DND-41 (cell line): Measurements from ENCODE around the gene RNF111.

ENCODE experiments used
- ATAC-seq: fragments of 200-7000 bp; cut with Tn5 transposase; 3 replicates; pipeline ENCODE4 v1.9.1; 2021; ENCODE audit warnings: low read depth; ENCODE audit not compliant: insufficient read depth
- DNase-seq: peaks from one replicate; pipeline ENCODE4 v3.0.0-alpha.2; 2020
- H2AFZ ChIP-seq: 2 replicates; pipeline ENCODE4 v1.6.0; 2012; ENCODE audit warnings: low read depth, low read length
- H3K27ac ChIP-seq: 2 replicates; pipeline ENCODE4 v1.5.1; 2012; ENCODE audit warnings: low read length, inconsistent platforms
- H3K27me3 ChIP-seq: fragments of 200-600 bp; sonication (generic); 2 replicates; pipeline ENCODE4 v1.6.0; 2012; ENCODE audit warnings: low read length, mild to moderate bottlenecking, inconsistent platforms; ENCODE audit not compliant: insufficient read depth, poor library complexity
- H3K36me3 ChIP-seq: 2 replicates; pipeline ENCODE4 v1.5.1; 2012; ENCODE audit warnings: low read length, inconsistent platforms; ENCODE audit not compliant: insufficient read depth
- H3K4me1 ChIP-seq: 2 replicates; pipeline ENCODE4 v1.5.1; 2012; ENCODE audit warnings: mild to moderate bottlenecking, low read length; ENCODE audit not compliant: insufficient read depth
- H3K4me2 ChIP-seq: 2 replicates; pipeline ENCODE4 v1.6.0; 2012; ENCODE audit warnings: mild to moderate bottlenecking, moderate library complexity, low read length, inconsistent platforms; ENCODE audit not compliant: insufficient read depth
- H3K4me3 ChIP-seq, 2 experiments: fragments of 200-600 bp in 1 of 2; shearing (Covaris generic) in 1 of 2; 2 replicates each; pipeline ENCODE4 v1.5.1; 2012 to 2016; ENCODE audit warnings: inconsistent platforms in 2 of 2, low read length in 2 of 2, mild to moderate bottlenecking in 2 of 2, low read depth in 1 of 2, moderate library complexity in 1 of 2
- H3K79me2 ChIP-seq: 2 replicates; pipeline ENCODE4 v1.6.0; 2012; ENCODE audit warnings: low read length, inconsistent platforms; ENCODE audit not compliant: insufficient read depth
- H3K9ac ChIP-seq: 2 replicates; pipeline ENCODE4 v1.6.0; 2012; ENCODE audit warnings: low read depth, mild to moderate bottlenecking, inconsistent platforms, low read length, moderate library complexity
- H3K9me3 ChIP-seq: 2 replicates; pipeline ENCODE4 v1.5.1; 2012; ENCODE audit warnings: low read length, moderate library complexity, mild to moderate bottlenecking, inconsistent platforms; ENCODE audit not compliant: insufficient read depth, severe bottlenecking
- H4K20me1 ChIP-seq: 2 replicates; pipeline ENCODE4 v1.6.0; 2012; ENCODE audit warnings: low read length; ENCODE audit not compliant: insufficient read depth
- EZH2 ChIP-seq: IDR thresholded peaks from 3 replicates; pipeline ENCODE4 v1.6.1; 2012; ENCODE audit warnings: borderline replicate concordance, low read depth, mild to moderate bottlenecking, moderate library complexity, low read length, inconsistent platforms; ENCODE audit not compliant: severe bottlenecking
- TF ChIP-seq, protein P1 (sequence below): IDR thresholded peaks from 2 replicates; pipeline ENCODE4 v1.5.1; 2012; ENCODE audit warnings: borderline replicate concordance, low read length, moderate library complexity, mild to moderate bottlenecking; ENCODE audit not compliant: poor library complexity, severe bottlenecking; ENCODE audit errors: extremely low read depth

RNF111 gene

DNA sequence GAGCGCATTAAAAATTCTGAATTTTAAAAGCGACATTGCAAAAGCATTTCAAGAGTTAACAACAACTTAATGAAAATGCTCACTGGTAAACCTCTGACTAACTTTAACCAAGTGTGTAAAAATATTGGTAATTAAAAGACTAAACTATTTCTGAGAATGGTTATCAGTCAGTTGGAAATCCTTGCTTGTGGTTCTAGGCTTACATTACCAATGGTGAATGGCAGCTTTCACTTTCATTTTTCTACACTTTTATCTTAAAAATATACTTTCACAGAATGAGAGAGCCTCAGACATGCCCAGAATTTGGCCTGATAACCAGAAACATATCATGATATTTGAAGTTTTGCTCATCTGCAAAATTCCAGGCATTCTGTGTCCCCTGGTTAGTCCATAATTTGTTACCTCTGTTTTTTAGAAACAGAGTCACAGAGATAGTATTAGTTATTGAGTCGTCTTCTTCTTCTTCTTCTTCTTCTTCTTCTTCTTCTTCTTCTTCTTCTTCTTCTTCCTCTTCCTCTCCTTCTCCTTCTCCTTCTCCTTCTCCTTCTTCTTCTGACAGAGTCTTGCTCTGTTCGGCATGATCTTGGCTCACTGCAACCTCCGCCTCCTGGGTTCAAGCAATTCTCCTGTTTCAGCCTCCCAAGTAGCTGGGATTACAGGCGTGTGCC lies 5.5 kb upstream of the RNF111 start:
- Histone ChIP-seq H3K4me3 (peak overlapping the region in 1 of 2 experiments; percentile 38; a peak in 2 of 4 replicates), H3K9ac (peak overlapping the region; percentile 38), H3K4me2 (peak overlapping the region; percentile 52), H3K79me2 (no peaks in the 10 kb centered on the region), H3K27ac (peak overlapping the region; percentile 50), H3K27me3 (no peaks in the 10 kb centered on the region), H3K36me3 (no peaks in the 10 kb centered on the region), H4K20me1 (no peaks in the 10 kb centered on the region), H2AFZ (peak overlapping the region; percentile 59), H3K4me1 (peaks cover 27% of the 10 kb centered on the region), H3K9me3 (no peaks in the 10 kb centered on the region)
- peak; percentile 81 for ATAC-seq
- no peak for DNase-seq
- TF ChIP-seq, protein P1, sequence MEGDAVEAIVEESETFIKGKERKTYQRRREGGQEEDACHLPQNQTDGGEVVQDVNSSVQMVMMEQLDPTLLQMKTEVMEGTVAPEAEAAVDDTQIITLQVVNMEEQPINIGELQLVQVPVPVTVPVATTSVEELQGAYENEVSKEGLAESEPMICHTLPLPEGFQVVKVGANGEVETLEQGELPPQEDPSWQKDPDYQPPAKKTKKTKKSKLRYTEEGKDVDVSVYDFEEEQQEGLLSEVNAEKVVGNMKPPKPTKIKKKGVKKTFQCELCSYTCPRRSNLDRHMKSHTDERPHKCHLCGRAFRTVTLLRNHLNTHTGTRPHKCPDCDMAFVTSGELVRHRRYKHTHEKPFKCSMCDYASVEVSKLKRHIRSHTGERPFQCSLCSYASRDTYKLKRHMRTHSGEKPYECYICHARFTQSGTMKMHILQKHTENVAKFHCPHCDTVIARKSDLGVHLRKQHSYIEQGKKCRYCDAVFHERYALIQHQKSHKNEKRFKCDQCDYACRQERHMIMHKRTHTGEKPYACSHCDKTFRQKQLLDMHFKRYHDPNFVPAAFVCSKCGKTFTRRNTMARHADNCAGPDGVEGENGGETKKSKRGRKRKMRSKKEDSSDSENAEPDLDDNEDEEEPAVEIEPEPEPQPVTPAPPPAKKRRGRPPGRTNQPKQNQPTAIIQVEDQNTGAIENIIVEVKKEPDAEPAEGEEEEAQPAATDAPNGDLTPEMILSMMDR = no peak
- TF ChIP-seq EZH2 = no peak

DNA sequence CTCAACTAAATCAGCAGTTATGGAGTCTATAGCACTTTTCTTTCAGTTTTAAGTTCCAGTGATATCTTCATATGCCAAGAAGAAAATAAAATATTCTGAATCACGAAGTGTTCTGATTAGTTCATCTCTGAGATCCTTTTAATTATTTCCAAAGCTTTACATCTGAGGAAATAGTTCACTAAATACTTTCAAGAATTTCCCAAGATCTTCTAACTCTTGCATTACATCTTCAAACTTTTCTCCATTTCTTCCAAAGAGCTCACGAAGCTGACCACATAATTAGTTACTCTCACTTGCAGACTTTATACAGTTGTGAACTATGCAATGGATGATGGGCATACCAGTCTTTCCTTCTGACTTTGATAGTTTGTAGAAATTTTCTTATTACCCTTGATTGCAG lies 4.2 kb upstream of the RNF111 start:
- no peak for ATAC-seq
- H3K4me3 ChIP-seq = no peak overlapping the region
- no peaks in the 10 kb centered on the region for H3K9me3 ChIP-seq
- H3K79me2 ChIP-seq = peaks cover 7% of the 10 kb centered on the region
- no peaks in the 10 kb centered on the region for H3K27me3 ChIP-seq
- no peak overlapping the region for H3K4me2 ChIP-seq
- H4K20me1 ChIP-seq = peaks cover 3% of the 10 kb centered on the region
- no peak for DNase-seq
- peaks cover 30% of the 10 kb centered on the region for H3K4me1 ChIP-seq
- no peak for TF ChIP-seq EZH2
- TF ChIP-seq, protein P1 = no peak
- H3K36me3 ChIP-seq = peaks cover 2% of the 10 kb centered on the region; the same call in 1 of the 2 replicates
- H2AFZ ChIP-seq = no peak overlapping the region; the same call in 1 of the 2 replicates
- H3K9ac ChIP-seq = no peak overlapping the region
- no peak overlapping the region for H3K27ac ChIP-seq

DNA sequence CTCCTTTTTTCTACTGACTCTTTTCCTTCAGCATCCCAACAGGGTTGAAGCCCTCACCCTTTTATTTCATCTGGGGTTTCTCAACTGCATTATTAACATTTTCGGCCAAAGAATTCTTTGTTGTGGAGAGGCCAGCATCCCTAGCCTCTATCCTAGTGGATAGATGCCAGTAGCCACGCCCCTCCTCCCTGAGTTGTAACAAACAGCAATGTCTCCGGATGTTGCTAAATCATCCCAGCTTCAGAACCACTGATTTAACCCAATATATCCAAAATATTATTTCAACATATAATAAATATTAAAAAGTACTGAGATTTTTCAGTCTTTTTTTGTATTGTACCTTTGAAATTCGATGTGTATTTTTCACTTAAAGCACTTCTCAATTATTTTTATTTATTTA lies 2.0 kb upstream of the RNF111 start:
- no peak overlapping the region for H2AFZ ChIP-seq
- H3K4me3 ChIP-seq = no peak overlapping the region
- H3K9me3 ChIP-seq = no peaks in the 10 kb centered on the region
- peaks cover 29% of the 10 kb centered on the region for H3K79me2 ChIP-seq
- TF ChIP-seq, protein P1 = no peak
- TF ChIP-seq EZH2 = no peak
- ATAC-seq = no peak
- peaks cover 3% of the 10 kb centered on the region; the same call in 1 of the 2 replicates for H3K36me3 ChIP-seq
- peaks cover 46% of the 10 kb centered on the region for H3K4me1 ChIP-seq
- H3K9ac ChIP-seq = no peak overlapping the region
- peaks cover 24% of the 10 kb centered on the region for H4K20me1 ChIP-seq
- H3K27ac ChIP-seq = no peak overlapping the region
- H3K27me3 ChIP-seq = no peaks in the 10 kb centered on the region
- DNase-seq = no peak
- H3K4me2 ChIP-seq = no peak overlapping the region
